ENCODE data around the gene C1QTNF1.
"Not testable (repeated sequence)": the region's sequence is repeated elsewhere in the genome, so short reads cannot be mapped to it uniquely, and the experiment has no call there.

C1QTNF1 gene

GRCh38 chr17:79055197-79055596 lies 31.2 kb downstream of the C1QTNF1 start:
- DNase-seq (ENCODE audit: low read depth), result no peak

DNA sequence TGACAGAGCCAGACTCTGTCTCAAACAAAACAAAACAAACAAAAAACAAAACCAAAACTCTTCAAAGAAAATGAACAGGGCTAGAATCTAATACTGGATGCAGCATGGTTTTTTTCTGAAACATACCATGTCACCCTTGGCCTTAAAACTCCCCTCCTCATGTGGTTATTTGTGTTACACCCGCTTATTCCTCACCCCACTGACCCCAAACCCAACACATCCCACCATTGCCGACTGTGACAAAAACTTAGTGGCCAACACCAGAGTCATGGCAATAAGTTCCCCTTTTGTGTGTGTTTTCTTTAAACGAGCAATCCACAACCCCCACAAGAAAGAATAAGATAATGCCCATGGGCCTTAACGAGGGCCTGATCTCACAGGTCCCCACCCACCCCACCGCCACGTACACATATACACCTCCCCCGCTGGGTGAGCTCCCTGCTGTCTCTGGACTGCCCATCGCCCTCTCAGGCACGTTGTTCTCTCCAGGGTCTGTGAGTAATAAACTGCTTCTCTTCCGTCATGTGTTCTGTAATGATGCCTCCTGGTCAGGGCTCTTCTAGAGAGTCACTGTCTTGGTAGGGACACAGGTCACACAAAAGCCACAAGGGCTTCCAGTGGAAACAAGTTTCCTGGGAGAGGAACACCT lies 33.9 kb downstream of the C1QTNF1 start:
- DNase-seq (ENCODE audit: low read depth), result no peak

- no peak for DNase-seq (ENCODE audit: low read depth)
Observed at GRCh38 chr17:79062691-79063090, 38.7 kb downstream of the C1QTNF1 start.

GRCh38 chr17:79064026-79064425 lies 40.1 kb downstream of the C1QTNF1 start:
- DNase-seq (ENCODE audit: low read depth), result no peak

GRCh38 chr17:79065105-79065670 lies 41.2 kb downstream of the C1QTNF1 start:
- DNase-seq (ENCODE audit: low read depth), result peak; percentile 39

DNA sequence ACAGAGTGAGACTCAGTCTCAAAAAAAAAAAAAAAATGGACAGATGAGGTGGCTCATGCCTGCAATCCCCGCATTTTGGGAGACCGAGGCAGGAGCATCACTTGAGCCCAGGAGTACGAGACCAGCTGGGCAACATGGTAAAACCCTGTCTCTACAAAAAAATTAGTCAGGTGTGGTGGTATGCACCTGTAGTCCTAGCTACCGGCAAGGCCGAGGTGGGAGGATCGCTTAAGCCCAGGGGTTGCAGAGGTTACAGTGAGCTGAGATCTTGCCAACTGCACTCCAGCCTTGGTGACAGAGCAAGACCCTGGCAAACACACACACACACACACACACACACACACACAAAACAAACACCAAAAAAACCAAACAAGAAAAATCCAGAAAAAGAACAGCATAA lies 43.0 kb downstream of the C1QTNF1 start:
- no peak for DNase-seq (ENCODE audit: low read depth)

DNA sequence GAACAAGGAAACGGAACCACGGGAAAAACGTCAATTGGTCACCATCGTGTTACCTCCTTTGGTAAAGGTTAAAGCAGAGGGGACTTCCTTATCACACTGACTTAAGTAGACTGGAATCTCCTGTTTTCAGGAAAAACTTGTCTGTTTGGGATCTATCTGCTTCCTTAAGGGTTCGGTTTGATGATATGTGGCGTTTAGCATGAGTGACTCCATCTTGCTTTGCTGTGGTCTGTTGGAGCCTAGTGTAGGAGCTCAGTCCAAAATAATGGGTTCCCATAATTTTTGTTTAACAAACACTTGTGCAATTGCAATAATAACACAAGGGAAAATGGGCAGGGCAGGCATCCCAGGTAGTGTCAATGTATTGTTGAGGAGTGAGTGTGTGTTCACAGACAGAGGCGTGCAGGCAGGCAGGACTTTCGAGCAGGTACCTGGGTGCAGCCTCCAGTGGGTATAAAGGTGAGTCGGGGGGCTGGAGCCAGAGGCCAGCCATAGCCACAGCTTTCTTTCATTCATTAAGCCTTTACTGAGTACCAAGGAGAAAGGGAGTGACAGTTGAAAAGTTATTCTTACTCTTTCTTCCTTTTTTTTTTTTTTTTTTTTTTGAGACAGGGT lies 46.4 kb downstream of the C1QTNF1 start:
- no peak for DNase-seq (ENCODE audit: low read depth)

GRCh38 chr17:79071161-79071740 lies 47.3 kb downstream of the C1QTNF1 start:
- no peak for DNase-seq (ENCODE audit: low read depth)

- no peak for DNase-seq (ENCODE audit: low read depth)
Observed at GRCh38 chr17:79072544-79072943, 48.6 kb downstream of the C1QTNF1 start.

DNA sequence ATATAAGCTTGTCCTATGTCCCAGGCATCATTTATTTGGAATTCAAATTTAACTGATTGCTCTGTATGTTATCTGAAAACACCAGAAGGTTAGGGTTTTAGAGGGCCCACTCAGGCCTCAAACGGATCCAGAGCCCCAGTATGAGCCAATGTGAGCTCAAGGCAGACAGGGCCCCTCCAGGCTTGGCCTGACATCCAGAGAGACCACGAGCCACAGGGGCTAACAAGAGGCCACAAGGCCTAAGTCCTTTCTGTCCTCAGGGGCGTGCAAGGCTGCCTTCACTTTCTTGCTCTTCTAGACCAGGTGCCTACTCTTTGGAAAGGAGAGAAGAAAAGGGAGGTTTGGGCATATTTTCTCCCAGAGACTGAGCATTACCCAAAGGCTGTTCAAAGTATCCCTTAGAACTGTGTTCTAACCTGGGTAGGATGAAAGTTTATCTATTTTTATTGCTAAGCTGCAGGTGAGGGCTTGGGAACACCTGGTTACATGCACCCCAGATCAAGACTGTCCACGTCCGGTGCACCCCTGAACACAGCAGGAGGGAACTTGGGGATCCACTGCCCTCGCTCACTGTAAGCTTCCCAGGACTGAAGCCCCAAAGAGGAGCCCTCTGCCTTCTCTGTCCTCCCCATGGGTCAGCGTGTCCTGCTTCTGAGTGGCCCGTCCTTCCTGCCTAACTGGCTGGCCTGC lies 49.2 kb downstream of the C1QTNF1 start:
- no peak for DNase-seq (ENCODE audit: low read depth)

GRCh38 chr17:79073706-79074088 lies 49.7 kb downstream of the C1QTNF1 start:
- no peak for DNase-seq (ENCODE audit: low read depth)

GRCh38 chr17:79074121-79074648 lies 50.2 kb downstream of the C1QTNF1 start:
- DNase-seq (ENCODE audit: low read depth), result not testable (repeated sequence)

DNA sequence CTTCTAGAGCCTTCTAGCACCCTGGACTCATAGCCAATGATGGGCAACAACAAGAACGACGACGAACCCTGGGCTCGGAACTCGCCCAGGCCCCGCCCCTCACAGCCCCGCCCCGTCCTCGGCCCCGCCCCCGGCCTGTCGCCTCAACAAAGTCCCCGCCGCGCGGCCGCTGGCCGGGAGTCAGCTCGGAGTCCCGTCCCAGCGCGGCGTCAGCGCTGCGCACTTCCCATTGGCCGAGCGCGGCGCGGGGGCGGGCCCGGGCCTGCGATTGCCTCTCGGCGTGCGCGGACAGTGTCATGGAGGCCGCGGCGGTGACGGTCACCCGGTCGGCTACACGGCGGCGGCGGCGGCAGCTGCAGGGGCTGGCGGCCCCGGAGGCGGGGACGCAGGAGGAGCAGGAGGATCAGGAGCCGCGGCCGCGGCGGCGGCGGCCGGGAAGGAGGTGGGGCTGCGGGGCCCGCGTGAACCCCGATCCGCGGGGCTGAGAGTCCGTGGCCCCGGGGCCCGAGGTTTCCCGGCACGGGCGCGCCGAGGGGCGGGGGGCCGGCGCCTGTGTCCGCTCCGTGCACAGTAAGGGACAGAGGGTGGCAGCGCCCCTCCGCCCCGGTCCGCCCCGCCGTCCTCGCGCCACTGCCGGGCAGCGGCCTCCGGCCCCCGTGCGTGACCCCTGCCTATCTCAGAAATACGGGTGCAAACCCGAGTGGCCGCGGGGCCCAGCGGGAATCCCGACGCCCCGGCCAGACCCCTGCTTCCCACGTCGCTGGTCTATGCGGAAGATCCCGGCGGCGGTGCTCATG lies 50.9 kb downstream of the C1QTNF1 start, which contains the start of gene ENGASE:
ENGASE (plus strand) TSS at position 176 of the 797 bp plus-strand sequence; CDS start at position 297, 121 bp downstream.
- peak; percentile 91 for DNase-seq (ENCODE audit: low read depth)

GRCh38 chr17:79075446-79075750 lies 51.4 kb downstream of the C1QTNF1 start:
- no peak for DNase-seq (ENCODE audit: low read depth)

DNA sequence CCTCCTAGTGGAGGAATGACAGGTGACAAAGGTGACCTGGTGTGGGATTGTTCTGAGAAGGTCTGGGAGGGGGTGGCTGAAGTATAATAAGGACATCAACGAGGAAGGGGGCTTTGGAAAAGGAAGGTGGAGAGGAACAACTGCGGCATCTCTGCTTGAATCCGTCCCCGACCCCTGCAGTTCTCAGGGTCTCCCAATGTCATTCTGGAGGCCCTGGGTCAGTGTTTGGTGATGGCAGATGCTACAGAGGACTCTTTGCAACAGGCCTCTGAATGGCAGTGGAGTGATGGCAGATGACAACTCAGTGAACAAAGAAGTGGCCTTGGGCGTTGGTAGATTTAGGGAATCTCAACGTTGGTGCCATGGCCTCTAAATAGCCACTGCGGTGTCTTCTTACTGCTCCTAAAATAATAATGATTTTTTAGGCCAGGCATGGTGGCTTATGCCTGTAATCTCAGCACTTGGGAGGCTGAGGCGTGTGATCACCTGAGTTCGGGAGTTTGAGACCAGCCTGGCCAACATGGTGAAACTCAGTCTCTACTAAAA lies 52.0 kb downstream of the C1QTNF1 start:
- no peak for DNase-seq (ENCODE audit: low read depth)

- DNase-seq (ENCODE audit: low read depth), result no peak
Observed at GRCh38 chr17:79077587-79077986, 53.6 kb downstream of the C1QTNF1 start.

- DNase-seq (ENCODE audit: low read depth), result no peak
Observed at GRCh38 chr17:79078476-79079190, 54.7 kb downstream of the C1QTNF1 start.

- DNase-seq (ENCODE audit: low read depth), result no peak
Observed at GRCh38 chr17:79079421-79080200, 55.6 kb downstream of the C1QTNF1 start.

- DNase-seq (ENCODE audit: low read depth), result no peak
Observed at GRCh38 chr17:79080349-79080748, 56.4 kb downstream of the C1QTNF1 start.

DNA sequence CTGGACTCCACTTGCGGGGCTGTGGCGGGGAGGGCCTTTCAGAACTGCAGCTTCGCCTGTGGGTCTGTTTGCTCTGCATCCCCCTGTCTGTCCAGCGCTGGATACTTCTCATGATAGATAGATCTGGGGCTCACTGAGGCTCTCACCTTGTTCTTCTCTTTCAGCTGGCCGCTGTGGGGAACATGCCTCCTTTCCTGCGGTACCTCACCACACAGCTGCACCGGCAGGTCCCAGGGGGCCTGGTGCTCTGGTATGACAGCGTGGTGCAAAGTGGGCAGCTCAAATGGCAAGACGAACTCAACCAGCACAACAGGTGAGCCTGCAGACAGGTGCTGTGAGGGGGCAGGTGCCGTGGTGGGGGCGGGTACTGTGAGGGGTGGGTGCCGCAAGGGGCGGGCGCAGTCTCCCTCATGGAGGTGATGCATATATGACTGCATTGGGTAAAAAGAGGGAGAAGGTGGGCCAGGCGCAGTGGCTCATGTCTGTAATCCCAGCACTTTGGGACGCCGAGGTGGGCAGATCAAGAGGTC lies 56.9 kb downstream of the C1QTNF1 start:
- DNase-seq (ENCODE audit: low read depth), result no peak
